A549 (cell line): Measurements from ENCODE around the gene CENPQ.

Experiments
- CEBPB ChIP-seq, 2 experiments: fragments of >200 bp in 1 of 2; sonication (Bioruptor Twin) in 1 of 2; formaldehyde crosslinking in 1 of 2; IDR thresholded peaks; 2 replicates each; pipeline ENCODE4 v1.6.1; 2012 to 2016
- EP300 ChIP-seq, 2 experiments: fragments of >200 bp; sonication (Bioruptor Twin); formaldehyde crosslinking; IDR thresholded peaks; 2 replicates in 1 of 2; 3 replicates in 1 of 2; pipeline ENCODE4 v1.6.1; 2016 to 2017
- MAZ ChIP-seq: fragments of 150-350 bp; IDR thresholded peaks from 2 replicates; pipeline ENCODE4 v1.6.1; 2014; ENCODE audit warnings: antibody characterized with exemption, low read depth, low read length, borderline replicate concordance
- POLR2A ChIP-seq: IDR thresholded peaks from 2 replicates; pipeline ENCODE4 v1.6.1; 2012; ENCODE audit warnings: mild to moderate bottlenecking, low read length
- TF ChIP-seq, protein P1 (sequence below): fragments of >200 bp; sonication (Bioruptor Twin); formaldehyde crosslinking; IDR thresholded peaks from 3 replicates; pipeline ENCODE4 v1.5.1; 2016

DNA sequence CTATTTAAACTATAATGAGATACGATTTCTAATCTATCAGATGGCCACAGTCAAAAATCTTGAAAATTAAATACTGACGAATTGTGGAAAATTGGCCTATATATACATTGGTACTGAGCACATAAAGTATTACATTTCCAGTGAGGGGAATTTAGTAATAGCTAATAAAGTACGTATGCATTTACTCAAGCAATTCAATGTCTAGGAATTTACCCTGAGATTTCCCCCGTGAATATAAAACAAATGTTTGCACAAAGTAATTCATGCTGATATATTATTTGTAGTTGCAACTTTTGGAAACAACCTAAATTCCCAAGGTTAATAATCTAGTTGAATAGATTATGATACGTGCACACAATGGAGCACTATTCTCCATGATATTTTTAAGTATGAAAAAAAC is 72.6 kb downstream of the CENPQ start:
- no peak for TF ChIP-seq POLR2A
- TF ChIP-seq CEBPB (IDR thresholded peaks at IDR 0.05): peak in 1 of 2 experiments; percentile 72; a peak in 2 of 4 replicates
- TF ChIP-seq EP300 (IDR thresholded peaks at IDR 0.05): 0 out of 5 replicates have a peak, but pooled peaks of 1 of the 2 experiments have one; percentile 43
- no peak for TF ChIP-seq MAZ
- TF ChIP-seq, protein P1, sequence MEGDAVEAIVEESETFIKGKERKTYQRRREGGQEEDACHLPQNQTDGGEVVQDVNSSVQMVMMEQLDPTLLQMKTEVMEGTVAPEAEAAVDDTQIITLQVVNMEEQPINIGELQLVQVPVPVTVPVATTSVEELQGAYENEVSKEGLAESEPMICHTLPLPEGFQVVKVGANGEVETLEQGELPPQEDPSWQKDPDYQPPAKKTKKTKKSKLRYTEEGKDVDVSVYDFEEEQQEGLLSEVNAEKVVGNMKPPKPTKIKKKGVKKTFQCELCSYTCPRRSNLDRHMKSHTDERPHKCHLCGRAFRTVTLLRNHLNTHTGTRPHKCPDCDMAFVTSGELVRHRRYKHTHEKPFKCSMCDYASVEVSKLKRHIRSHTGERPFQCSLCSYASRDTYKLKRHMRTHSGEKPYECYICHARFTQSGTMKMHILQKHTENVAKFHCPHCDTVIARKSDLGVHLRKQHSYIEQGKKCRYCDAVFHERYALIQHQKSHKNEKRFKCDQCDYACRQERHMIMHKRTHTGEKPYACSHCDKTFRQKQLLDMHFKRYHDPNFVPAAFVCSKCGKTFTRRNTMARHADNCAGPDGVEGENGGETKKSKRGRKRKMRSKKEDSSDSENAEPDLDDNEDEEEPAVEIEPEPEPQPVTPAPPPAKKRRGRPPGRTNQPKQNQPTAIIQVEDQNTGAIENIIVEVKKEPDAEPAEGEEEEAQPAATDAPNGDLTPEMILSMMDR: no peak
